Esophagus squamous epithelium (tissue), 5 donors: Measurements from ENCODE around the gene OCRL. TPM values are rescaled to one million over a fixed set of nuclear protein-coding genes. Genes with fewer than 3 reads are reported as not detected.
A peak's percentile ranks its signal among the peaks of the same experiment; 100 is the strongest.

Experiments
- DNase-seq: peaks from one replicate; lab custom pipeline; 2025; lab: John Stamatoyannopoulos, UW
- H3K27ac ChIP-seq, 4 donors: fragments of 200-600 bp; sonication (generic); one replicate each; pipeline ENCODE4 v1.5.1; 2016 to 2019; ENCODE audit warnings: mild to moderate bottlenecking in 1 of 4
- H3K27me3 ChIP-seq, 4 donors: fragments of 200-600 bp; sonication (generic); 1 replicate in 3 of 4; 2 replicates in 1 of 4; pipeline versions ENCODE4 v1.5.1 to v1.6.0; 2017 to 2021; ENCODE audit warnings: antibody characterized with exemption in 1 of 4
- H3K36me3 ChIP-seq, 3 donors: fragments of 200-600 bp; sonication (generic); one replicate each; pipeline ENCODE4 v1.5.1; 2016 to 2019
- H3K4me1 ChIP-seq, 3 donors: fragments of 200-600 bp; sonication (generic); one replicate each; pipeline ENCODE4 v1.5.1; 2017 to 2019
- H3K4me3 ChIP-seq, 4 donors: fragments of 200-600 bp; sonication (generic); 1 replicate in 3 of 4; 2 replicates in 1 of 4; pipeline ENCODE4 v1.5.1; 2016 to 2019; ENCODE audit warnings: mild to moderate bottlenecking in 2 of 4, moderate library complexity in 1 of 4
- H3K9me3 ChIP-seq, 3 donors: fragments of 200-600 bp; sonication (generic); one replicate each; pipeline ENCODE4 v1.5.1; 2016 to 2019
- POLR2A ChIP-seq, 4 donors: fragments of 450-650 bp; IDR thresholded peaks; one replicate each; pipeline ENCODE4 v1.6.1; 2017; ENCODE audit warnings: antibody characterized with exemption in 4 of 4, mild to moderate bottlenecking in 4 of 4, moderate library complexity in 3 of 4
- WGBS, 2 donors: methylation state at CpG; one replicate each; pipeline ENCODE4 v1.1.5; 2018; 5-methylcytosine and 5-hydroxymethylcytosine counted together
- intact Hi-C: fragments of 100-400 bp; cut with DNase I; formaldehyde crosslinking; loops from one replicate; pipeline ENCODE4 v1.15.0; 2022
- total RNA-seq, 4 donors: library from RNA; depleted of rRNA; stranded (reverse); fragments of >200 nt; gene quantifications; one replicate each; pipeline ENCODE4 v1.1.0, GENCODE V29; 2016
- TF ChIP-seq, protein P1 (sequence below), 6 experiments: fragments of 450-650 bp in 4 of 6; fragments of 200-600 bp in 2 of 6; sonication (generic) in 2 of 6; IDR thresholded peaks; one replicate each; pipeline ENCODE4 v1.5.1; 2016 to 2019; ENCODE audit warnings: antibody characterized with exemption in 6 of 6, mild to moderate bottlenecking in 4 of 6, moderate library complexity in 4 of 6
- donor health status: DM: yes; HTN: yes; CAD: no.

Gene OCRL
- total RNA-seq, 4 donors from 2014 or later, result 7.9 to 13.4 (median 10.7) TPM

GRCh38 chrX:129516402-129516801 is 23.7 kb upstream of the OCRL start:
- Histone ChIP-seq H3K4me3 (no peak overlapping the region), H3K9me3 (no peaks in the 10 kb centered on the region), H3K36me3 (peaks cover 0 to 10% (median 0%) of the 10 kb centered on the region in 3 donors), H3K27me3 (no peaks in the 10 kb centered on the region), H3K4me1 (peaks cover 0 to 5% (median 0%) of the 10 kb centered on the region in 3 donors), H3K27ac (no peak overlapping the region)
- TF ChIP-seq, protein P1, sequence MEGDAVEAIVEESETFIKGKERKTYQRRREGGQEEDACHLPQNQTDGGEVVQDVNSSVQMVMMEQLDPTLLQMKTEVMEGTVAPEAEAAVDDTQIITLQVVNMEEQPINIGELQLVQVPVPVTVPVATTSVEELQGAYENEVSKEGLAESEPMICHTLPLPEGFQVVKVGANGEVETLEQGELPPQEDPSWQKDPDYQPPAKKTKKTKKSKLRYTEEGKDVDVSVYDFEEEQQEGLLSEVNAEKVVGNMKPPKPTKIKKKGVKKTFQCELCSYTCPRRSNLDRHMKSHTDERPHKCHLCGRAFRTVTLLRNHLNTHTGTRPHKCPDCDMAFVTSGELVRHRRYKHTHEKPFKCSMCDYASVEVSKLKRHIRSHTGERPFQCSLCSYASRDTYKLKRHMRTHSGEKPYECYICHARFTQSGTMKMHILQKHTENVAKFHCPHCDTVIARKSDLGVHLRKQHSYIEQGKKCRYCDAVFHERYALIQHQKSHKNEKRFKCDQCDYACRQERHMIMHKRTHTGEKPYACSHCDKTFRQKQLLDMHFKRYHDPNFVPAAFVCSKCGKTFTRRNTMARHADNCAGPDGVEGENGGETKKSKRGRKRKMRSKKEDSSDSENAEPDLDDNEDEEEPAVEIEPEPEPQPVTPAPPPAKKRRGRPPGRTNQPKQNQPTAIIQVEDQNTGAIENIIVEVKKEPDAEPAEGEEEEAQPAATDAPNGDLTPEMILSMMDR (IDR thresholded peaks at IDR 0.05), result no peak
- no peak for TF ChIP-seq POLR2A (IDR thresholded peaks at IDR 0.05)
- 70 to 75% methylated on average over 3 of the region's 3 CpGs for WGBS, 2 donors
- no peak for DNase-seq
- intact Hi-C loops, result no loop called here

GRCh38 chrX:129520151-129520550 is 19.9 kb upstream of the OCRL start:
- Histone ChIP-seq H3K27me3 (no peaks in the 10 kb centered on the region), H3K27ac (no peak overlapping the region), H3K9me3 (no peaks in the 10 kb centered on the region), H3K4me1 (peaks cover 0 to 10% (median 0%) of the 10 kb centered on the region in 3 donors), H3K36me3 (peaks cover 0 to 3% (median 0%) of the 10 kb centered on the region in 3 donors), H3K4me3 (no peak overlapping the region)
- TF ChIP-seq, protein P1 (IDR thresholded peaks at IDR 0.05), result no peak
- no peak for TF ChIP-seq POLR2A (IDR thresholded peaks at IDR 0.05)
- intact Hi-C loops, result no loop called here
- 67 to 80% methylated on average over 3 of the region's 3 CpGs for WGBS, 2 donors
- DNase-seq, result no peak

DNA sequence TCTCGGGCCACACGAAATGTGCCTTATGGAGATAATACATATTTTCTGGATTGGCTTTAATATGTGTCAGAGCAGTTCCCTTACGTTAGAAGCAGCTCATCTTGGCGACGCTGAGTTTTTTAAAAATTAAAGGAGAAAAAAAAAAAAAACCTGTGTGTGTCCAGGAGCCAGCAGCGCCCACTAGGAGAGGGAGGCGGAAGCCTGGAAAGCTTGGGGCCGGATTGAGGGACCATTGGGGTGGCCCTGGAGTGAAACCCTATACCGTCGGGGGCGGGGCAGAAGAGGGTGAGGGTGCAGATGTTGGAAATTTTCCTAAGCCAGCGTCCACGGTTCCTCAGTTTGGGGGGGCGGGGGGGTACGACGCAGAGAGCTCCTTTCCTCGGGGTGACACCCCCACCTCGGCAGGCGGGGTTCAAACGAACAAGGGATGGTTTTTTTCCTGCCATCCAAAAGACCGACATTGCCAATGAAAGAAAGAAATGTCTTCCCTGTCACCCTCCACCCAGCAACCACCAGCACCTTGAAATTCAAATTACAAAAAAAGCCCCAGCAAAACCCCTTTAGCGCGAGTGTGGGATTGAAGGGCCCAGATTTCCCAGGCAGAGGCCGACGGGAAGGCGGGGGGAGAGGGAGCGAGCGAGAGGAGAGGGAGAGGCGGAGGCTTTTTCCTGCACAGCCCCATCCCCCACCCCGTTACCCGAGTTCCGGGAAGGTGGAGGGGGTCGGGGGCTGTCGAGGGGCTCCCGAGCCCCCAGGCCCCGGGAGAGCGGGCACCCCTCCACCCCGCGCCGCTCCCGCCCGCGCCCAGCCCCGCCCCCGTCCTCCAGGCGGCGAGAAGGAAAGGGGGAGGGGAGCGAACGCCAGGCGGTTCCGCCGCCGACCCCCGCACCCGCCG is 17.6 kb upstream of the OCRL start:
- Histone ChIP-seq H3K4me1 (peaks cover 0 to 10% (median 0%) of the 10 kb centered on the region in 3 donors), H3K9me3 (no peaks in the 10 kb centered on the region), H3K27ac (peak overlapping the region; percentile 71 to 88 (median 86)), H3K4me3 (peak overlapping the region; percentile 74 to 80 (median 78)), H3K27me3 (no peaks in the 10 kb centered on the region), H3K36me3 (no peaks in the 10 kb centered on the region)
- intact Hi-C loops, result no loop called here
- TF ChIP-seq POLR2A (IDR thresholded peaks at IDR 0.05), result no peak
- TF ChIP-seq, protein P1 (IDR thresholded peaks at IDR 0.05), result no peak
- no peak for DNase-seq
- WGBS, 2 donors, result 5 to 42% methylated on average over 2 to 31 of the region's 56 CpGs

DNA sequence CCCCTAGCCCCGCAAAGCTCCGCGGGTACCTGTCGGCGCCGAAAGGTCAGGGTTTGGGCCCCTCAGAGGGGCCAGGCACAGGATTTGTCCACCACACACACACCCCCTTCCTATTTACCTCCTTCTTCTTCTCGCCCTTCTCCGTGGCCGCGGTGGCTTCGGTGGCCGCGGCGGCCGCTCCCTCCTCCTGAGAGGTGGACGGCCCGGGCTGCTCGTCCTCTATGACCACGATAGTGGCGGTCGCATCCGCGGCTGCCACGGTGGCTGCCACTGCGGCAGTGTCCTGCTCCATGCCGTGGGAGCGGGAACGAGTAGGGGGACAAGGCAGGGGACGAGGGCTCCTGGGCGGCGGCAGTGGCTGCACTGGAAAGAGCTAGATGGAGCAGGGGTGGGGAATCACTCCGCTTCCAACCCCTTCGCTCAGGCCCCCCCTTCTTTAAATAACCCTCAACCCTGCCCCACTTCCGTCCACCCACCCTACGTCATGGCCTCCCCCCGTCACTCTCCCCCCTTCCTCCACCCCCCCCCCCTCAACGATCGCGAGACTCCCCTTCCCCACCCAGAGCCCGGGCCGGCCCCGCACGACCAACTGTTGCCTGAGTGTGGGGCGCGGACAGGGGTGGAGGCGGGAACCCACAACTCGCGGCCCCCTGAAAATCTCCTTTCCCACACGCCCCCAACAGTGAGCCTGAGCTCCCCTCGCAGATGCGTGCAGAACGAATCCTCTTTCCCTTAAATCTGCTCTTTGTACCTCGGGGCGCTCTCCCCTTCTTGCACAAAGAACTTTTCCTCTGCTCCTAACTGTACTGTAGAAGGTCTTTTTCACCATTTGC is 16.8 kb upstream of the OCRL start, which contains the start of gene SMARCA1:
Gene SMARCA1 (minus strand): TSS at position 412 of the 833 bp plus-strand sequence. CDS start 120 bp downstream, at position 292.
- H3K4me1 ChIP-seq, result peaks cover 0 to 10% (median 0%) of the 10 kb centered on the region in 3 donors
- peak within 1 kb of the TSS; percentile 71 to 88 (median 86) for H3K27ac ChIP-seq
- intact Hi-C loops, result no loop called here
- WGBS, 2 donors, result 0 to 53% methylated on average over 13 to 23 of the region's 54 CpGs
- H3K9me3 ChIP-seq, result no peaks in the 10 kb centered on the region
- no peaks in the 10 kb centered on the region for H3K27me3 ChIP-seq
- no peak for DNase-seq
- H3K4me3 ChIP-seq, result peak within 1 kb of the TSS; percentile 74 to 80 (median 78)
- TF ChIP-seq, protein P1 (IDR thresholded peaks at IDR 0.05), result no peak
- TF ChIP-seq POLR2A (IDR thresholded peaks at IDR 0.05), result no peak
- H3K36me3 ChIP-seq, result no peaks in the 10 kb centered on the region
